ENCODE measurements around the gene PARD3. TPM values are rescaled to one million over a fixed set of nuclear protein-coding genes. Genes with fewer than 3 reads are reported as not detected.

PARD3 gene
- total and polyA plus RNA-seq, 2 donors (not counting 3 experiments of a cell fraction or from before 2014, with no cell fraction given) = 7.3 to 24.1 TPM

DNA sequence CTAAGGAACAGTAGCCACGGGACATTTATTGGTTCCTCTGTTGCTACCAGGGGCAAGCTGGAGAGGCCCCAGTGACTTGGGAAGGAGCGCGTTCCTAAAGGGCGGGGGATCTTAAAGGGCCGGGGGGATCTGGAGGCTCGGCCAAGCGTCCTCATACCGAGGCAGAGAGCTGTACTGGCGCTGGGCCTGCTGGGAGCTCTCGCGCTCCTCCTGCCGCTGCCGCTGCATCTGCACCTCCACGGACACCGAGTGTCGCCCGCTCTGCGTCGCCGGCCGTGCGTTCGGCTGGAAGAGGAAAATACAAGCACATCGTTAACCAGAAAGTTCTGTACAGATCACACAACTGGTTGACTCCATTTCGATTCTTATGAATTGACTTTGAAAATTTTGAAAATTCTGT is 695.6 kb downstream of the PARD3 start:
- intact Hi-C loops (cut with micrococcal nuclease) = no loop called here
- H3K79me2 ChIP-seq (ENCODE audit: control insufficient read depth, insufficient read depth, low read length) = no peaks in the 10 kb centered on the region
- no peak for TF ChIP-seq POLR2A (IDR thresholded peaks at IDR 0.05; ENCODE audit: low read depth, low read length)
- TF ChIP-seq JUN (IDR thresholded peaks at IDR 0.05; ENCODE audit: borderline replicate concordance, insufficient read depth, insufficient read length, low read depth) = no peak
- TF ChIP-seq FOS (IDR thresholded peaks at IDR 0.05; ENCODE audit: borderline replicate concordance, insufficient read depth, low read length) = no peak
- no peak for TF ChIP-seq GATA2 (IDR thresholded peaks at IDR 0.05; ENCODE audit: insufficient read depth, insufficient read length, low read depth, low read length)
- TF ChIP-seq, protein P1, sequence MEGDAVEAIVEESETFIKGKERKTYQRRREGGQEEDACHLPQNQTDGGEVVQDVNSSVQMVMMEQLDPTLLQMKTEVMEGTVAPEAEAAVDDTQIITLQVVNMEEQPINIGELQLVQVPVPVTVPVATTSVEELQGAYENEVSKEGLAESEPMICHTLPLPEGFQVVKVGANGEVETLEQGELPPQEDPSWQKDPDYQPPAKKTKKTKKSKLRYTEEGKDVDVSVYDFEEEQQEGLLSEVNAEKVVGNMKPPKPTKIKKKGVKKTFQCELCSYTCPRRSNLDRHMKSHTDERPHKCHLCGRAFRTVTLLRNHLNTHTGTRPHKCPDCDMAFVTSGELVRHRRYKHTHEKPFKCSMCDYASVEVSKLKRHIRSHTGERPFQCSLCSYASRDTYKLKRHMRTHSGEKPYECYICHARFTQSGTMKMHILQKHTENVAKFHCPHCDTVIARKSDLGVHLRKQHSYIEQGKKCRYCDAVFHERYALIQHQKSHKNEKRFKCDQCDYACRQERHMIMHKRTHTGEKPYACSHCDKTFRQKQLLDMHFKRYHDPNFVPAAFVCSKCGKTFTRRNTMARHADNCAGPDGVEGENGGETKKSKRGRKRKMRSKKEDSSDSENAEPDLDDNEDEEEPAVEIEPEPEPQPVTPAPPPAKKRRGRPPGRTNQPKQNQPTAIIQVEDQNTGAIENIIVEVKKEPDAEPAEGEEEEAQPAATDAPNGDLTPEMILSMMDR (IDR thresholded peaks at IDR 0.05; ENCODE audit: extremely low read depth in 1 of 2, insufficient read depth in 1 of 2, low read depth in 1 of 2, low read length in 2 of 2) = no peak
- no peak for TF ChIP-seq MYC (IDR thresholded peaks at IDR 0.05; ENCODE audit: low read depth, low read length)
- TF ChIP-seq, protein P2, sequence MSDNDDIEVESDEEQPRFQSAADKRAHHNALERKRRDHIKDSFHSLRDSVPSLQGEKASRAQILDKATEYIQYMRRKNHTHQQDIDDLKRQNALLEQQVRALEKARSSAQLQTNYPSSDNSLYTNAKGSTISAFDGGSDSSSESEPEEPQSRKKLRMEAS (IDR thresholded peaks at IDR 0.05; ENCODE audit: insufficient read depth, insufficient read length) = no peak
- no peak for TF ChIP-seq EZH2 (IDR thresholded peaks at IDR 0.05; ENCODE audit: borderline replicate concordance, low read depth, low read length, severe bottlenecking)
- TF ChIP-seq POLR2AphosphoS5 (IDR thresholded peaks at IDR 0.05; ENCODE audit: insufficient read depth, low read depth, low read length) = no peak
- no peaks in the 10 kb centered on the region for H3K36me3 ChIP-seq (ENCODE audit: control insufficient read depth in 2 of 2, extremely low read depth in 1 of 2, insufficient read depth in 2 of 2, low read length in 2 of 2)
- POLR2A ChIA-PET = no interaction called here
- H3K4me3 ChIP-seq (replicated peaks in 1 of 3; ENCODE audit: insufficient read depth in 1 of 3, low read depth in 1 of 3, low read length in 3 of 3) = no peak overlapping the region
- CTCF ChIA-PET = no interaction called here
- H3K4me2 ChIP-seq (ENCODE audit: insufficient read depth, low read length) = no peak overlapping the region
- H3K27ac ChIP-seq (ENCODE audit: insufficient read depth, low read depth, low read length) = no peak overlapping the region
- H2AFZ ChIP-seq (ENCODE audit: low read depth, low read length) = no peak overlapping the region
- H3K9ac ChIP-seq (replicated peaks; ENCODE audit: extremely low read depth, insufficient read depth, low read length) = no peak overlapping the region
- BruUV-seq (replicated peaks) = no TSS peak
- DNase-seq (ENCODE audit: low read depth, low spot score) (no peak), FAIRE-seq (no peak)
- no peaks in the 10 kb centered on the region for H3K9me1 ChIP-seq (replicated peaks; ENCODE audit: control insufficient read depth, extremely low read depth, insufficient read depth, low read length)
- dilution Hi-C loops (cut with MboI; ENCODE audit: extremely low pct_ligation_motif_present, low sequenced_read_pairs) = no loop called here
- no peaks in the 10 kb centered on the region for H3K27me3 ChIP-seq (ENCODE audit: control insufficient read depth in 2 of 2, insufficient read depth in 2 of 2, low read length in 2 of 2)
- no peaks in the 10 kb centered on the region for H4K20me1 ChIP-seq (replicated peaks; ENCODE audit: control insufficient read depth, extremely low read depth, insufficient read depth, low read length)
- H3K4me1 ChIP-seq (ENCODE audit: control insufficient read depth, extremely low read depth, insufficient read depth, low read length) = peaks cover 26% of the 10 kb centered on the region
- H3K9me3 ChIP-seq (replicated peaks; ENCODE audit: control insufficient read depth, insufficient read depth, low read length) = no peaks in the 10 kb centered on the region
